Measurements from ENCODE around the gene SCAMP5. TPM values are rescaled to one million over a fixed set of nuclear protein-coding genes. Genes with fewer than 3 reads are reported as not detected.

Gene SCAMP5
- polyA plus RNA-seq, 1 donor = 4.8 TPM

DNA sequence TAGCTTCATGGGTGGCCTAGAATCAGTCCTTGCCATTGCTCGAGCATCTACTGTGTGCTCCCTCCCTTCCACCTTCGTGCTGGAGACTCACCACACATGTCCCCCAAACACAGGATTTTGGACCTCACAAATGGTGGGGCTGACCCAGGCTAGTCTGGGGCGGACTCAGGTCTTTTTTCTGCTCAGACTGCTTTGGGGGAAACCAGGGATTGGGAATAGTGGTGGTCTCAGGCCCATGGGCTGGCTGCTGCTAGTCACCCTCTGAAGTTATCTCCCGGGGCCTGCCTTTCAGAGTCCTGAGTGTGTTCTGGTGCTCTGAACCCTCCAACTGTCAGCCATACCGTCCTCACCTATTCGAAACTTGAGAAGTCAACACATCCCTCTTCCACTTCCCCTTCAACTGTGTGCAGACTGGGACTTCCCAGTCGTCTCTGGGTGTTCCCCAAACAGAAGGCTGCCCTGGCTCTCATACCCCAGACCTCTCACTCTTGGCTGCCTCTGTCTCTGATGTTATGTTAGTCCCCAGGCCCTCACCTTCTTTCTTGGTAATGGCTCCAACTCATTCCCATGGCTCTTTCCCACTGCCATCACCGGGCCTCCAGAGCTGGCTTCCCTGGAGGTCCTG lies 74.0 kb downstream of the SCAMP5 start:
- DNase-seq (ENCODE audit: low read depth) = no peak

DNA sequence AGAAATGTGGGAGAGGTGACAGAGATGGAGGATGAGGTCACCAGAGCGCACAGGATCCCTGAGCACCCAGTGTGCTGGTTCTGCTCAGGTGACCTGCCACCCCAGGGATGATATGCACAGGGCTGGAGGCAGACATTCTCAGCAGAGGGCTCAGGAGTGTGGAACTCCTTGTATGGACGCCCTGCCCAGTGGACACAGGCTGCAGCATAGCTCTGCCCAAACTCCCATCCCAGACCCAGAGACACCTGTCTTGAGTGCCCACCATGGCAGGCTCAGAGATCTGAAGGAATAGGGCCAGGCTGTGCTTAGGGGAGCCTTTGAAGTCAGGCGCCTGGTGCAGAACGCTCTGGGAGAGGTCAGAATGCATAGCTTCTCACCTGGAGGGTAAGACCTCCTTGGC lies 75.3 kb downstream of the SCAMP5 start:
- DNase-seq (ENCODE audit: low read depth) = no peak

Other genes with a start within 250 kb of the SCAMP5 start
- gene CYP1A2, start 246.7 kb upstream of the SCAMP5 start, polyA plus RNA-seq (ENCODE audit: insufficient read length) = 0.10 TPM
- 31.7 TPM for gene CSK, start 213.5 kb upstream of the SCAMP5 start, polyA plus RNA-seq (ENCODE audit: insufficient read length)
- gene LMAN1L, start 182.7 kb upstream of the SCAMP5 start, polyA plus RNA-seq (ENCODE audit: insufficient read length) = not detected
- not detected for gene CPLX3, start 168.9 kb upstream of the SCAMP5 start, polyA plus RNA-seq (ENCODE audit: insufficient read length)
- 33.3 TPM for gene ULK3, start 152.4 kb upstream of the SCAMP5 start, polyA plus RNA-seq (ENCODE audit: insufficient read length)
- gene SCAMP2, start 122.2 kb upstream of the SCAMP5 start, polyA plus RNA-seq (ENCODE audit: insufficient read length) = 48.0 TPM
- 53.6 TPM for gene MPI, start 105.5 kb upstream of the SCAMP5 start, polyA plus RNA-seq (ENCODE audit: insufficient read length)
- 50.0 TPM for gene FAM219B, start 88.7 kb upstream of the SCAMP5 start, polyA plus RNA-seq (ENCODE audit: insufficient read length)
- 249 TPM for gene COX5A, start 57.5 kb upstream of the SCAMP5 start, polyA plus RNA-seq (ENCODE audit: insufficient read length)
- gene RPP25, start 38.8 kb upstream of the SCAMP5 start, polyA plus RNA-seq (ENCODE audit: insufficient read length) = 0.75 TPM
- 6.1 TPM for gene PPCDC, start 28.0 kb downstream of the SCAMP5 start, polyA plus RNA-seq (ENCODE audit: insufficient read length)
- 8.0 TPM for gene C15orf39, start 206.3 kb downstream of the SCAMP5 start, polyA plus RNA-seq (ENCODE audit: insufficient read length)

Measured in forelimb muscle (tissue), 1 donor.